Neural cell (in vitro differentiated cells): ENCODE results near the gene DLL1. TPM values are rescaled to one million over a fixed set of nuclear protein-coding genes. Genes with fewer than 3 reads are reported as not detected.

ENCODE experiments used
- H2AFZ ChIP-seq: fragments of 200-600, 300-800 bp; sonication (generic), shearing (Covaris generic); 2 replicates; pipeline ENCODE4 v1.6.0; 2014; ENCODE audit warnings: low read depth, mild to moderate bottlenecking, antibody characterized with exemption, low read length, moderate library complexity
- H3F3A ChIP-seq: fragments of 200-600 bp; shearing (Covaris generic); 2 replicates; pipeline ENCODE4 v1.6.1; 2016; ENCODE audit warnings: mild to moderate bottlenecking, moderate library complexity, mixed read lengths, antibody characterized with exemption, low read length; ENCODE audit not compliant: insufficient read depth, poor library complexity, severe bottlenecking
- H3K27ac ChIP-seq: fragments of 200-600, 300-800 bp; sonication (generic), shearing (Covaris generic); 2 replicates; pipeline ENCODE4 v1.5.1; 2014; ENCODE audit warnings: mild to moderate bottlenecking, low read length, moderate library complexity
- H3K27me3 ChIP-seq: fragments of 300-800, 200-600 bp; sonication (generic), shearing (Covaris generic); 2 replicates; pipeline ENCODE4 v1.6.0; 2014; ENCODE audit warnings: mild to moderate bottlenecking, low read depth, low read length, moderate library complexity; ENCODE audit not compliant: insufficient read depth
- H3K36me3 ChIP-seq: fragments of 300-800, 200-600 bp; sonication (generic), shearing (Covaris generic); 2 replicates; pipeline ENCODE4 v1.5.1; 2014; ENCODE audit warnings: mild to moderate bottlenecking, antibody characterized with exemption, low read length, moderate library complexity; ENCODE audit not compliant: insufficient read depth
- H3K4me2 ChIP-seq: fragments of 300-800, 200-600 bp; sonication (generic), shearing (Covaris generic); 2 replicates; pipeline ENCODE4 v1.6.0; 2014; ENCODE audit warnings: mild to moderate bottlenecking, low read length
- H3K4me3 ChIP-seq: fragments of 300-800, 200-600 bp; sonication (generic), shearing (Covaris generic); 2 replicates; pipeline ENCODE4 v1.5.1; 2014; ENCODE audit warnings: mild to moderate bottlenecking, low read length, moderate library complexity
- H3K79me2 ChIP-seq: fragments of 200-600 bp; shearing (Covaris generic); replicated peaks from 2 replicates; pipeline ENCODE4 v1.6.0; 2014; ENCODE audit warnings: mild to moderate bottlenecking, low read length, moderate library complexity; ENCODE audit not compliant: insufficient read depth
- H3K9ac ChIP-seq: fragments of 300-800, 200-600 bp; sonication (generic), shearing (Covaris generic); 2 replicates; pipeline ENCODE4 v1.6.1; 2016; ENCODE audit warnings: mild to moderate bottlenecking, low read length, mixed read lengths
- H3K9me2 ChIP-seq: fragments of 200-600 bp; shearing (Covaris generic); 2 replicates; pipeline ENCODE4 v1.6.1; 2016; ENCODE audit warnings: mild to moderate bottlenecking, low read length, mixed read lengths; ENCODE audit not compliant: insufficient read depth
- H3K9me3 ChIP-seq: fragments of 200-600, 300-800 bp; sonication (generic), shearing (Covaris generic); 2 replicates; pipeline ENCODE4 v1.6.1; 2016; ENCODE audit warnings: mild to moderate bottlenecking, mixed run types, low read length, moderate library complexity, mixed read lengths
- H4K20me1 ChIP-seq: fragments of 200-600 bp; shearing (Covaris generic); 2 replicates; pipeline ENCODE4 v1.6.1; 2016; ENCODE audit warnings: mild to moderate bottlenecking, mixed run types; ENCODE audit not compliant: insufficient read depth
- EP300 ChIP-seq: fragments of 450-650 bp; conservative IDR thresholded peaks from 2 replicates; pipeline ENCODE4 v1.6.1; 2014; ENCODE audit warnings: antibody characterized with exemption, mild to moderate bottlenecking, moderate library complexity; ENCODE audit not compliant: poor library complexity, severe bottlenecking
- EZH2 ChIP-seq: fragments of 200-600, 300-800 bp; shearing (Covaris generic), sonication (generic); IDR thresholded peaks from 2 replicates; pipeline ENCODE4 v1.6.1; 2014; ENCODE audit warnings: antibody characterized with exemption, low read length, borderline replicate concordance, mild to moderate bottlenecking; ENCODE audit not compliant: insufficient read depth, poor library complexity, severe bottlenecking
- MXI1 ChIP-seq: fragments of 450-650 bp; conservative IDR thresholded peaks from 2 replicates; pipeline ENCODE4 v1.6.1; 2014; ENCODE audit warnings: antibody characterized with exemption, mild to moderate bottlenecking; ENCODE audit not compliant: poor library complexity, severe bottlenecking
- POLR2AphosphoS5 ChIP-seq: IDR thresholded peaks from 2 replicates; pipeline ENCODE4 v1.6.1; 2012
- RAD21 ChIP-seq: fragments of 450-650 bp; conservative IDR thresholded peaks from 2 replicates; pipeline ENCODE4 v1.6.1; 2014; ENCODE audit warnings: antibody characterized with exemption, mild to moderate bottlenecking, moderate library complexity
- REST ChIP-seq: IDR thresholded peaks from 2 replicates; pipeline ENCODE4 v1.6.1; 2012; ENCODE audit warnings: borderline replicate concordance
- SMC3 ChIP-seq: fragments of 450-650 bp; conservative IDR thresholded peaks from 2 replicates; pipeline ENCODE4 v1.6.1; 2014; ENCODE audit warnings: antibody characterized with exemption, mild to moderate bottlenecking, moderate library complexity; ENCODE audit not compliant: poor library complexity
- TAF1 ChIP-seq: IDR thresholded peaks from 2 replicates; pipeline ENCODE4 v1.6.1; 2012; ENCODE audit warnings: low read depth
- polyA plus RNA-seq: library from polyadenylated mRNA; depleted of rRNA; stranded (reverse); fragments of >200 nt; gene quantifications from 2 replicates; pipeline ENCODE4 v1.2.3, GENCODE V29; 2014
- TF ChIP-seq, protein P1 (sequence below): fragments of 450-650 bp; IDR thresholded peaks from 2 replicates; pipeline ENCODE4 v1.5.1; 2014; ENCODE audit warnings: antibody characterized with exemption, mild to moderate bottlenecking, moderate library complexity; ENCODE audit not compliant: poor library complexity, severe bottlenecking

DLL1 gene
- polyA plus RNA-seq, 1 donor from 2014 or later = 26.1 TPM

GRCh38 chr6:170278743-170279094 is 12.2 kb downstream of the DLL1 start:
- H3K36me3 ChIP-seq = no peaks in the 10 kb centered on the region
- no peaks in the 10 kb centered on the region for H3K9me2 ChIP-seq
- no peaks in the 10 kb centered on the region for H3K79me2 ChIP-seq
- H3K4me3 ChIP-seq = no peak overlapping the region
- no peak overlapping the region for H3K27ac ChIP-seq
- H4K20me1 ChIP-seq = no peaks in the 10 kb centered on the region
- no peaks in the 10 kb centered on the region for H3F3A ChIP-seq
- H3K9me3 ChIP-seq = no peaks in the 10 kb centered on the region
- no peak overlapping the region for H3K9ac ChIP-seq
- no peaks in the 10 kb centered on the region for H3K27me3 ChIP-seq
- TF ChIP-seq TAF1 (no peak), RAD21 (no peak), POLR2AphosphoS5 (no peak), MXI1 (no peak), REST (no peak), EP300 (no peak), EZH2 (no peak), SMC3 (no peak)
- TF ChIP-seq, protein P1, sequence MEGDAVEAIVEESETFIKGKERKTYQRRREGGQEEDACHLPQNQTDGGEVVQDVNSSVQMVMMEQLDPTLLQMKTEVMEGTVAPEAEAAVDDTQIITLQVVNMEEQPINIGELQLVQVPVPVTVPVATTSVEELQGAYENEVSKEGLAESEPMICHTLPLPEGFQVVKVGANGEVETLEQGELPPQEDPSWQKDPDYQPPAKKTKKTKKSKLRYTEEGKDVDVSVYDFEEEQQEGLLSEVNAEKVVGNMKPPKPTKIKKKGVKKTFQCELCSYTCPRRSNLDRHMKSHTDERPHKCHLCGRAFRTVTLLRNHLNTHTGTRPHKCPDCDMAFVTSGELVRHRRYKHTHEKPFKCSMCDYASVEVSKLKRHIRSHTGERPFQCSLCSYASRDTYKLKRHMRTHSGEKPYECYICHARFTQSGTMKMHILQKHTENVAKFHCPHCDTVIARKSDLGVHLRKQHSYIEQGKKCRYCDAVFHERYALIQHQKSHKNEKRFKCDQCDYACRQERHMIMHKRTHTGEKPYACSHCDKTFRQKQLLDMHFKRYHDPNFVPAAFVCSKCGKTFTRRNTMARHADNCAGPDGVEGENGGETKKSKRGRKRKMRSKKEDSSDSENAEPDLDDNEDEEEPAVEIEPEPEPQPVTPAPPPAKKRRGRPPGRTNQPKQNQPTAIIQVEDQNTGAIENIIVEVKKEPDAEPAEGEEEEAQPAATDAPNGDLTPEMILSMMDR = no peak
- no peak overlapping the region for H3K4me2 ChIP-seq
- H2AFZ ChIP-seq = no peak overlapping the region

DNA sequence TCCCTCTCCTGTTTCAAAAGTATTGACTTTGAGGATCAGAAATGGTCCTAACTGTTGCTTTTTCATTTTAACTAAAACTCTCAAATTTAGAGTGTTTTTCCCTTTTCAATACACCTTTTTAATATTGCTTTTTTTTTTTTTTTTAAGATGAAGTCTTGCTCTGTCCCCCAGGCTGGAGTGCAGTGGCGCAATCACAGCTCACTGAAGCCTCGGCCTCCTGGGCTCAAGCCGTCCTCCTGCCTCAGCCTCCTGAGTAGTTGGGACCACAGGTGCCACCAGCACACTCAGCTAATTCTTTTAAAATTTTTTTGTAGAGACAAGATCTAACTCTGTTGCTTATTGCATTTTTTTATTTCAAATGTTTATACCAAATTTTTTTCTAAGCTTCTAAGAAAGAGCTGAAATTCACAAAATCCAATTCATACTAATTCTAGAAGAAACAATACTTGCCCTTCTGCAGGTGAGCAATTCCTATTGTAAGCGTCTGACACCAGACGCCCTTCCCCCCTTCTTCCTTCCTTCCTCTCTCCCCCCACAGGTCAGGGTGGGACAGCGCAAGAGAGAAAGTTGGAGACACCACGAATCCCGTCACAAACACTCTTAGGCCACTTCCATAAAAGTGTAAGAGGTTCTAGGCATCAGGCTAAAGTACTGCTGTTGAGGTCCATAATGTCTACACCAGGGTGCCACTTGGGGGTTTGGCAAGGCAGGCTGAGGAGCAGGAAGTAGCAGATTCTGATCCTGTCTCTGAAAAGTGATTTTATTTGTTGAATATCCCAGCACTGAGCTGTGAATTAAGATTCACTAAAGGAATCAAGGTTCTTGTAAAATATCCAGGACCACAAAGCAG is 12.8 kb downstream of the DLL1 start:
- Histone ChIP-seq H3K9me2 (no peaks in the 10 kb centered on the region), H3K9ac (no peak overlapping the region), H3K4me3 (no peak overlapping the region), H3K36me3 (no peaks in the 10 kb centered on the region), H3K27me3 (no peaks in the 10 kb centered on the region), H3K4me2 (no peak overlapping the region), H2AFZ (no peak overlapping the region), H3K27ac (no peak overlapping the region), H3K9me3 (no peaks in the 10 kb centered on the region), H3F3A (no peaks in the 10 kb centered on the region), H3K79me2 (no peaks in the 10 kb centered on the region), H4K20me1 (no peaks in the 10 kb centered on the region)
- TF ChIP-seq MXI1 = no peak
- TF ChIP-seq POLR2AphosphoS5 = no peak
- TF ChIP-seq REST = no peak
- no peak for TF ChIP-seq EZH2
- no peak for TF ChIP-seq SMC3
- no peak for TF ChIP-seq EP300
- TF ChIP-seq TAF1 = no peak
- no peak for TF ChIP-seq RAD21
- TF ChIP-seq, protein P1 = no peak
